Upper lobe of left lung (tissue), 6 donors: Measurements from ENCODE around the gene PRXL2A. TPM values are rescaled to one million over a fixed set of nuclear protein-coding genes. Genes with fewer than 3 reads are reported as not detected.
"Not testable (repeated sequence)": the region's sequence is repeated elsewhere in the genome, so short reads cannot be mapped to it uniquely, and the experiment has no call there.

ENCODE experiments used
- ATAC-seq, 2 donors: fragments of 200-7000 bp; cut with Tn5 transposase; one replicate each; pipeline ENCODE4 v1.9.1; 2022; ENCODE audit warnings: mild to moderate bottlenecking in 2 of 2, moderate library complexity in 2 of 2; ENCODE audit not compliant: low FRiP score in 2 of 2
- DNase-seq, 2 donors: peaks; one replicate each; pipeline ENCODE4 v3.0.0-alpha.2; 2019 to 2020
- H3K27ac ChIP-seq, 4 donors: fragments of 200-600 bp; sonication (generic); one replicate each; pipeline ENCODE4 v1.5.1; 2016 to 2019
- H3K27me3 ChIP-seq, 4 donors: fragments of 200-600 bp; sonication (generic); one replicate each; pipeline ENCODE4 v1.5.1; 2017 to 2019
- H3K36me3 ChIP-seq, 4 donors: fragments of 200-600 bp; sonication (generic); one replicate each; pipeline ENCODE4 v1.5.1; 2016 to 2019
- H3K4me1 ChIP-seq, 4 donors: fragments of 200-600 bp; sonication (generic); one replicate each; pipeline ENCODE4 v1.5.1; 2018 to 2019
- H3K4me3 ChIP-seq, 4 donors: fragments of 200-600 bp; sonication (generic); one replicate each; pipeline ENCODE4 v1.5.1; 2017 to 2019; ENCODE audit warnings: mild to moderate bottlenecking in 2 of 4, moderate library complexity in 1 of 4
- H3K9me3 ChIP-seq, 4 donors: fragments of 200-600 bp; sonication (generic); one replicate each; pipeline ENCODE4 v1.5.1; 2018 to 2019
- EP300 ChIP-seq, 4 donors: sonication (generic); formaldehyde crosslinking; IDR thresholded peaks; one replicate each; pipeline ENCODE4 v1.5.1; 2017; ENCODE audit warnings: antibody characterized with exemption in 4 of 4, control low read depth in 2 of 4
- POLR2A ChIP-seq, 4 donors: fragments of 450-650 bp; IDR thresholded peaks; one replicate each; pipeline ENCODE4 v1.5.1; 2016 to 2017; ENCODE audit warnings: antibody characterized with exemption in 4 of 4, mild to moderate bottlenecking in 2 of 4
- POLR2AphosphoS5 ChIP-seq, 2 donors: sonication (generic); formaldehyde crosslinking; IDR thresholded peaks; one replicate each; pipeline ENCODE4 v1.5.1; 2017; ENCODE audit warnings: antibody characterized with exemption in 2 of 2
- WGBS, 2 donors: methylation state at CpG; one replicate each; pipeline ENCODE4 v1.1.5; 2017 to 2018; 5-methylcytosine and 5-hydroxymethylcytosine counted together
- total RNA-seq, 6 donors: library from RNA; depleted of rRNA in 4 of 6; stranded (reverse); fragments of >200 nt in 4 of 6; gene quantifications; one replicate each; pipeline versions ENCODE4 v1.1.0 to v1.2.1, GENCODE V29; 2016 to 2021
- TF ChIP-seq, protein P1 (sequence below), 6 experiments: fragments of 450-650 bp in 4 of 6; fragments of 200-600 bp in 2 of 6; sonication (generic) in 2 of 6; IDR thresholded peaks; one replicate each; pipeline ENCODE4 v1.5.1; 2016 to 2019; ENCODE audit warnings: antibody characterized with exemption in 6 of 6
- donor health status: DM: no; HTN: no; CAD: no; lungs with moderate emphysema.
- donor health status: DM: no; HTN: yes; CAD: no; lungs with severe emphysema.

Gene PRXL2A
- total RNA-seq, 6 donors from 2014 or later = 19.9 to 46.0 (median 33.2) TPM

- 60 to 82% methylated on average over 3 of the region's 3 CpGs for WGBS, 2 donors
- TF ChIP-seq EP300 (IDR thresholded peaks at IDR 0.05) = no peak
- no peak for TF ChIP-seq POLR2A (IDR thresholded peaks at IDR 0.05)
- TF ChIP-seq POLR2AphosphoS5 (IDR thresholded peaks at IDR 0.05) = no peak
- TF ChIP-seq, protein P1, sequence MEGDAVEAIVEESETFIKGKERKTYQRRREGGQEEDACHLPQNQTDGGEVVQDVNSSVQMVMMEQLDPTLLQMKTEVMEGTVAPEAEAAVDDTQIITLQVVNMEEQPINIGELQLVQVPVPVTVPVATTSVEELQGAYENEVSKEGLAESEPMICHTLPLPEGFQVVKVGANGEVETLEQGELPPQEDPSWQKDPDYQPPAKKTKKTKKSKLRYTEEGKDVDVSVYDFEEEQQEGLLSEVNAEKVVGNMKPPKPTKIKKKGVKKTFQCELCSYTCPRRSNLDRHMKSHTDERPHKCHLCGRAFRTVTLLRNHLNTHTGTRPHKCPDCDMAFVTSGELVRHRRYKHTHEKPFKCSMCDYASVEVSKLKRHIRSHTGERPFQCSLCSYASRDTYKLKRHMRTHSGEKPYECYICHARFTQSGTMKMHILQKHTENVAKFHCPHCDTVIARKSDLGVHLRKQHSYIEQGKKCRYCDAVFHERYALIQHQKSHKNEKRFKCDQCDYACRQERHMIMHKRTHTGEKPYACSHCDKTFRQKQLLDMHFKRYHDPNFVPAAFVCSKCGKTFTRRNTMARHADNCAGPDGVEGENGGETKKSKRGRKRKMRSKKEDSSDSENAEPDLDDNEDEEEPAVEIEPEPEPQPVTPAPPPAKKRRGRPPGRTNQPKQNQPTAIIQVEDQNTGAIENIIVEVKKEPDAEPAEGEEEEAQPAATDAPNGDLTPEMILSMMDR (IDR thresholded peaks at IDR 0.05) = no peak
- ATAC-seq (peak in 1 of 2 donors; percentile 25), DNase-seq (no peak)
- Histone ChIP-seq H3K27ac (peak overlapping the region; percentile 3 to 100 (median 46)), H3K4me3 (no peak overlapping the region), H3K9me3 (no peaks in the 10 kb centered on the region), H3K27me3 (no peaks in the 10 kb centered on the region), H3K36me3 (peaks cover 0 to 40% (median 8%) of the 10 kb centered on the region in 4 donors), H3K4me1 (peaks cover 58 to 85% (median 66%) of the 10 kb centered on the region in 4 donors)
These were observed 66.6 kb downstream of the PRXL2A start for GRCh38 chr10:80474941-80475340.

GRCh38 chr10:80475641-80476040 lies 67.3 kb downstream of the PRXL2A start:
- Histone ChIP-seq H3K36me3 (peaks cover 0 to 33% (median 7%) of the 10 kb centered on the region in 4 donors), H3K27ac (peak overlapping the region in 2 of 4 donors; percentile 40 to 100), H3K4me1 (peaks cover 52 to 78% (median 59%) of the 10 kb centered on the region in 4 donors)
- not testable (repeated sequence) for DNase-seq, ATAC-seq, H3K4me3 ChIP-seq, H3K9me3 ChIP-seq, H3K27me3 ChIP-seq
- WGBS, 2 donors = 94 to 100% methylated on average over 7 of the region's 7 CpGs

GRCh38 chr10:80476685-80477084 lies 68.3 kb downstream of the PRXL2A start:
- DNase-seq = no peak

DNA sequence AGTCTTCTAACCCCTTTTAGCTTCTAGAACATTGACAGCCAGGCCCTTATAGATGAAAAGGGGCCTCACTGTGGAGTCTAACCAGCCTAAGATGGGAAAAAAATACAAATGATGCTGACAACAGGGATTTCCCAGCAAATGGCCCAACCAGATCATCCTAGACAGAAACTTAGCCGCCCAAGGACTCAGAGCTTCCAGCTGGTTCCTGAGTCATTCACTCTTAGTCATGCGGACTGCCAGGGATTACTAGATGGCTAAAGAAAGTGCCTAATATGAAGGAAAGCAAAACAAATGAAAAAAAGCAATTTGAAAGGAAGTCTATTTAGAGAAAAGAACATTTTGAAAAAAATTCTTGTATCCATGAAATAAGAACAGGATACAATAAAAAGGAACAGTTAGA lies 69.5 kb downstream of the PRXL2A start:
- peak in 1 of 2 donors; percentile 19 for TF ChIP-seq POLR2AphosphoS5 (IDR thresholded peaks at IDR 0.05)
- TF ChIP-seq, protein P1 (IDR thresholded peaks at IDR 0.05) = no peak
- TF ChIP-seq POLR2A (IDR thresholded peaks at IDR 0.05) = no peak
- H3K27me3 ChIP-seq = no peaks in the 10 kb centered on the region
- 68 to 77% methylated on average over 2 of the region's 2 CpGs for WGBS, 2 donors
- peaks cover 37 to 76% (median 49%) of the 10 kb centered on the region in 4 donors for H3K4me1 ChIP-seq
- ATAC-seq (peak in 1 of 2 donors; percentile 66), DNase-seq (no peak)
- no peak overlapping the region for H3K4me3 ChIP-seq
- no peak overlapping the region for H3K27ac ChIP-seq
- peaks cover 0 to 18% (median 5%) of the 10 kb centered on the region in 4 donors for H3K36me3 ChIP-seq
- H3K9me3 ChIP-seq = no peaks in the 10 kb centered on the region

More at GRCh38 chr10:80476685-80477084, 68.3 kb downstream of the PRXL2A start:
- WGBS, 2 donors = 100% methylated on average over 1 of the region's 1 CpG
- Histone ChIP-seq H3K9me3 (no peaks in the 10 kb centered on the region), H3K4me3 (no peak overlapping the region), H3K27ac (no peak overlapping the region), H3K4me1 (peaks cover 48 to 78% (median 53%) of the 10 kb centered on the region in 4 donors), H3K27me3 (no peaks in the 10 kb centered on the region), H3K36me3 (peaks cover 0 to 24% (median 5%) of the 10 kb centered on the region in 4 donors)
- no peak for ATAC-seq
- no peak for TF ChIP-seq POLR2AphosphoS5 (IDR thresholded peaks at IDR 0.05)
- no peak for TF ChIP-seq POLR2A (IDR thresholded peaks at IDR 0.05)
- TF ChIP-seq EP300 (IDR thresholded peaks at IDR 0.05) = no peak
- TF ChIP-seq, protein P1 (IDR thresholded peaks at IDR 0.05) = no peak

DNA sequence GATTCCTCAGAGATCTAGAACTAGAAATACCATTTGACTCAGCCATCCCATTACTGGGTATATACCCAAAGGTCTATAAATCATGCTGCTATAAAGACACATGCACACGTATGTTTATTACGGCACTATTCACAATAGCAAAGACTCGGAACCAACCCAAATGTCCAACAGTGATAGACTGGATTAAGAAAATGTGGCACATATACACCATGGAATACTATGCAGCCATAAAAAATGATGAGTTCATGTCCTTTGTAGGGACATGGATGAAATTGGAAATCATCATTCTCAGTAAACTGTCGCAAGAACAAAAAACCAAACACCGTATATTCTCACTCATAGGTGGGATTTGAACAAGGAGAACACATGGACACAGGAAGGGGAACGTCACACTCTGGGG lies 72.0 kb downstream of the PRXL2A start:
- not testable (repeated sequence) for H3K4me3 ChIP-seq, H3K9me3 ChIP-seq, DNase-seq, H3K27ac ChIP-seq, H3K27me3 ChIP-seq, ATAC-seq
- Histone ChIP-seq H3K36me3 (peaks cover 0 to 14% (median 0%) of the 10 kb centered on the region in 4 donors), H3K4me1 (peaks cover 35 to 76% (median 47%) of the 10 kb centered on the region in 4 donors)
- WGBS, 2 donors = 91 to 97% methylated on average over 6 of the region's 6 CpGs

GRCh38 chr10:80480852-80481251 lies 72.5 kb downstream of the PRXL2A start:
- DNase-seq = no peak
- Histone ChIP-seq H3K4me1 (peaks cover 38 to 76% (median 50%) of the 10 kb centered on the region in 4 donors), H3K9me3 (no peaks in the 10 kb centered on the region), H3K4me3 (no peak overlapping the region), H3K27me3 (no peaks in the 10 kb centered on the region), H3K36me3 (peaks cover 0 to 12% (median 0%) of the 10 kb centered on the region in 4 donors), H3K27ac (no peak overlapping the region)
- no peak for TF ChIP-seq EP300 (IDR thresholded peaks at IDR 0.05)
- TF ChIP-seq POLR2AphosphoS5 (IDR thresholded peaks at IDR 0.05) = no peak
- TF ChIP-seq, protein P1 (IDR thresholded peaks at IDR 0.05) = no peak
- no peak for TF ChIP-seq POLR2A (IDR thresholded peaks at IDR 0.05)
- WGBS, 2 donors = 69 to 88% methylated on average over 5 of the region's 5 CpGs
- no peak for ATAC-seq
